HG03432 (cell line): Measurements from ENCODE around the gene DRG1.
"Not testable (repeated sequence)": the region's sequence is repeated elsewhere in the genome, so short reads cannot be mapped to it uniquely, and the experiment has no call there.

ENCODE experiments used
- ATAC-seq: cut with Tn5 transposase; IDR thresholded peaks from one replicate; pipeline ENCODE4 v1.9.1; 2021; ENCODE audit warnings: mild to moderate bottlenecking, moderate library complexity; ENCODE audit not compliant: unreplicated experiment

Gene DRG1

DNA sequence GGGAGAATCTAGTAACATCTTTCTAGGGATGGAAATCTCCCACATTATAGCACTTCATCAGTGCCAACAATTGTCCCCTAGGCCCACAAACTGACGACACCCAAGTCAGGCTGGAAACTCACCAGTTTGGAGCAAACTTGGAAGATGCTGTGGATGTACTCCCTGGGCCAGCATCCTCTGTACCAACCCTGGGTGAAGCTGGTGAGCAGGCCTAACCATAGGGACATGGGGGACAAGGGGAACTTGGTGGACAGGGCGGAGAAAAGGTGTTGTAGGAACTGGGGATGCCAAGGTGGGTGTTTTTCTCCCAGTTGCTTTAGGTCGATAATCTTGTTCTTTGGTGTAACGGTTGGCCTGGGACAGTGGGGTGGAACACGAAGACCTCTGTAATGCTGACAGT, 42.2 kb downstream of the DRG1 start:
- no peak for ATAC-seq

DNA sequence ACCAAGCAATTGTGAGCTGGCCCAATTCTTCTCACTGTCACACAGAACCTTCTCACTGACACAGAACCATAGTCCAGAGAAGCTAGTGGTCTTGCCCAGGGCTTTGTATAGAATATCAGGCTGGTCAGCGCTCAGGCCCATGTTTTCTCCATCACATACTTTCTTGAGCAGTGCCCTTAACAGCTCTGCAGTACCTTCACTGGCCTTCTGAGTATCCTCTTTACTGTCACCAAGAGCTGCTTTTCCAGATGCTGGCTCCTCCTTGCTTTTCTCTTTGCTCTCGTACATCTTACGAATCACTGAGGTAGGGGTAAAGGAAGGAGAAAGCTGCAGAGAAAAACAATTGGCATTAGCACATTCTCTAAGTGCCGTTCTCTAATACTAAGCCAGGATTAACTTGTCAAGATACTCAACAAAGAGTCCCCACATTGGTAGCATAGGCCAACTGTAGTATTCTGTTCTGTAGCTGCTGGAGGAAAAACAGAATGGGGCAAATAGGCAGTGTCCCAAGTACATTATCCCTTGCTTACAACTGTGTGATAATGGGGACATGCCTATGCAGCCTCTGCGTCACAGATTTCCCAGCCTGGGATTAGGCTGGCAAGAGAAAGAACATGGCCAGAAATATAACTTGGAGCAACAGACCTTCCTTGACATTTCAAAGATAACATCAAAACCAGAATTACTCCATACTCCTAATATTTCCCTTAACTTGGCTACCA, 43.5 kb downstream of the DRG1 start:
- ATAC-seq, result no peak

DNA sequence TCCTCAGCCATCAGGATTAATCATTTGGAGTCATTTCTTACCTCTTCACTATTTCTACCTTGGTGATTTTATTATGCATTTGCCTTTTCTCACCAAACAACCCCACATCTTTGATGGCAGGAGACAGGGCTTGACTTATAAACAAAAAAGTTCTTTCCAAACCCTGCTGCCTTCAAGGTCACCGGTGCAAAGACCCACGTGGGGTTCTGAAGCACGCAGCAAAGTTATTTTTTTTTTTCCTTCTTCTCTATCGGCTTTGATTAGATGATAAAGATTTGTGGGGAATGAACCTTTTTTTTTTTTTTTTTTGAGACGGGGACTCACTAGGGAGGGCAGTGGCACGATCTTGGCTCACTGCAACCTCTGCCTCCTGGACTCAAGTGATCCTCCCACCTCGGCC, 44.1 kb downstream of the DRG1 start:
- ATAC-seq, result no peak

DNA sequence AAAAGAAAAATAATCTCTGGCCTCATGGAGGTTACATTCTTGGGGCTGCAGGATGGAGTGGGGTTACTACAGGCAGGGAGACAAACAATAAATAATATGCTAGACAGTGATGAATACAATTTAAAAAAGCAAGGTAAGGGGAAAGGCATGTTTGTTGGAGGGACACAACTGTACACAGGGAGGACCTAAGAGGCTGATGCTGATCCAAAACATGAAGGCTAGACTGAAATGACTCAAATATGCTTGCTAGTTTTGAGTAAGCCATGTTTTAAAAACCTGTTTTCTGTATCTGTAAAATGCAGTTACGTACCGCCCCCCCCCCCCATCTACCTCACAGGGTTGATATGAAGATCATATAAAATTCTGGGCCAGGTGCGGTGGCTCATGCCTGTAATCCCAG, 46.2 kb downstream of the DRG1 start:
- no peak for ATAC-seq

DNA sequence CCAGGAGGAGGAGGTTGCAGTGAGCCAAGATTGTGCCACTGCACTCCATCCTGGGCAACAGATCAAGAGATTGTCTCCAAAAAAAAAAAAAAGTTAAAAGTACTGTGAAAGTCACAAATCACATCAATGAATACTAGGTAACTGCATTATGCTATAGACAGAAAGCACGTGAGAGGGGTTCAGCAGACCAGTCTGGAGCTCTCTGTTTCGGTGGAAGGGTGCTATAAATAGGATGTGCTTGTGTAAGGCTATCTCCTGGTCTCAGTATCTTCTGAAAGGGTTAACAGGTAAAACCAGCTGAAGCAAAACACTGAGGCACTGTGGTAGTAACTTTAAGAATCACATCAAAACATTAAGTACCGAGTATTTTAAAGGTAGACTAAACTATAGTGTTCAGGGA, 46.8 kb downstream of the DRG1 start:
- no peak for ATAC-seq

DNA sequence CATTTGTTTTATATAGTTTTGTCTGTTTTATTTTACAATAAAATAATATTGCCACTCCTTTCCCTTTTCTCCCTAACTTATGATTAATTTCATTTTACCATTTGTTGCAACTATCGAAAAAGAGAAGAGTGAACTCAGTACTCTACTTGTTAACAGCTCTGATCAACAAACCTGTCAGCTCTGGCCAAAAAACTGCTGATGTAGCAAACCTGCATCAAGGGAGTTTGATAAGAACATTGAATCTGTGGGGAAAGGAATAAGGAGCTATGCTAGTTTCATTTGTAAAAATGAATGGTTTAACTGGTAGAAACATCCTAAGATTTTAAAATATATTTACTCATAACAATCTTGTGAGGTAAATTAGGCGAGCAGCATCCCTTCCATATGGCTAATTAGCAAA, 47.4 kb downstream of the DRG1 start:
- ATAC-seq, result no peak

DNA sequence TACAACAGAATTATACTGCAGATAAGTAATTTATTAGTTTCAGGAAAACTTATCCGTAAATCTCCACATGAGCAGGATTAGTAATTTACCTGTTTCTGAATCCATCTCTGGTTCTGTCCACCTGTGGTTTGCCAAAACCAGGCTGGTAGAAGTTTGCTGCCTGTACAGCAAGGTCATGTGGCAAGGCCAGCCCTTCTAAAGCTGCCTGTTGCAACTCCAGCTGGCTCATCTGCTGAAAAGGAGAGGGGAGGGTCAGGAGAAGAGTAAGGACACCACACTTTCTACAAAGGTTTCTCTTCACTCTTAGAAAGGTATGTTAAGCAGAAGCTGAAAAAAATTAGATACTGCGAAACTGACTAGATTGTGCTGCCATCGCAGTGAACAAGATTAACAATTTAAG, 47.9 kb downstream of the DRG1 start:
- ATAC-seq, result no peak

DNA sequence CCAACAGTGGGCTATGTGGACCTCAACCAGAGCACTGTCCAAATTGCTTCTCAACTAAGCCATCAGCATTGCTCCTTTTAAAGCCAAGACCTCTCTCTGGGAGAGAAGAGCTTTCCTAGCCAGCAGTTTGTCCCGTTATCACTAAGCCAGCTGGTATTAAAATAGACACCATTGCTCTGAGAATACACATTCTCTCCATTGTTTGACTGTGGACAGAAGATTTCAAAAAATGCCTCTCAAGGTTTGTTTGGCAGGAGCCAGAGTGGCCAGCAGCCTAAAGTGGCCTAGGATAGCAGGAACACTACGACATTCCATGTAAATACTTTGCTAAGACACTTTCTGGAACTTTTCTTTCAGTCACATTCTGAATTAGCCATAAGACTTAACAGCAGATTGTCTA, 49.0 kb downstream of the DRG1 start:
- no peak for ATAC-seq

DNA sequence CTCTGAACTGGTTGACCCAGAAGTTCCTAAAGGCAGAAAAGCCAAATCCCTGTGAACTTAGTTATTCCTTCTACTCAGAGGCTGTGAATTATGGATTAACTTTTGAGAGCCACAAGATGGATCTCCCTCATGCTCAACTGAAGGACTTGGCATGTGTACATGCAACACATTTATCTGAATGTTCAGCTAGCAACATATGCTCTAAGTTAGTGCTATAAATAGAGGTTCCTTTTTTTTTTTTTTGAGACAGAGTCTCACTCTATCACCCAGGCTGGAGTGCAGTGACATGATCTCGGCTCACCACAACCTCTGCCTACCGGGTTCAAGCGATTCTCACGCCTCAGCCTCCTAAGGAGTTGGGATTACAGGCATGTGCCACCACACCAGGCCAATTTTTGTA, 50.1 kb downstream of the DRG1 start:
- ATAC-seq, result no peak

DNA sequence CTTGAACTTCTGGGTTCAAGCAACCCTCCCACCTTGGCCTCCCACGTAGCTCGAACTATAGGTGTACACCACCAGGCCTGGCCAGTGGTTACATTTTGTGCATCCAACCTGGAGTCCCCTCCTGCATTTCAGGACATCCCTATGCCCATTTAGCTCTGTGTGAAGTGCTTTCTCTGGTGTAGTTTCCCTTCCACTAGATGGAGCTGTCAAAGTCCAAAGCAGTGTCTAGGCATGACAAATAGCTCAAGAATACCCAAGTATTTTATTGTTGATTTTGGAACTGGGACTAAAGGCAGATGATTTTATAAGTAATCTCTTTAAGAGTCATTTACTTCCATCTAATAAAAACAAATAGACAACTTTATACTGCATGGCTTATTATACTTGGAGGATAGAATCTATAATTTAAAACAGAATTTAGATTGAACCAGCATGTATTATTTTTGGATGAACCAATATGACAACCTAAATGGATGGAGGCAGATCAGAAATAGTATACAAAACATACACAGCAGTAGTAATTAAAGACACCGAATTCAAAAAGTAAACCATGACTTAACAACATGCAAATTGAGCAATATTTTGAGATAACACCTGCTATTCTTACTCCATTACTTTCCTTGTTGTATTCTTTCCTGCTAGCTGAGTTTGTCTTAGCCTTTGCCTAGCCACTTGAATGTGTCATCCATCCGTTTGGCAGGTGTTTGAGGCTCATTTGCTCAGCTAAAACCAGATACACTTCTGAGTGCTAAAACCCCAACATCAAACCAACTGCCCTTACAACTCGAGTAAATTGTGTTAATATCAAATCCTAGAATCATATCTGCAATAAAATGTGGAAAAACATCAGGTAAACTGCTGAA, 52.5 kb downstream of the DRG1 start:
- no peak for ATAC-seq

DNA sequence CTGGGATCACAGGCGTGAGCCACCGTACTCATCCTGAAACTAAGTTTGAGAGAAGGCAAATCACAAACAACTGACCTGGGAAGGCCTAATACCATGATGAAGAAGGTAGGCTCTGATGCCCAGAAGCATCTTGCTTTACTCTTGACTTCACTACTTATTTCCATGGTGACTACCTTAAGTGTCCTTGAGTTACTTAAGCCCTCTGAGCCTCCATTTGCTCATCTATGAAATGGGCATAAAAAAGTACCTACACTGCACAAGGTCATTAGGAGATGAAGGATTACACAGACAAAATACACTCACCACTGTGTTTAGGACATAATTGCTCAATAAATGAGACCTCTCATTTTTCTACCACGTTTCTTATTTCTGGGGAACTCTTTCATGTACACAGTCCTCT, 62.3 kb downstream of the DRG1 start:
- ATAC-seq, result no peak

DNA sequence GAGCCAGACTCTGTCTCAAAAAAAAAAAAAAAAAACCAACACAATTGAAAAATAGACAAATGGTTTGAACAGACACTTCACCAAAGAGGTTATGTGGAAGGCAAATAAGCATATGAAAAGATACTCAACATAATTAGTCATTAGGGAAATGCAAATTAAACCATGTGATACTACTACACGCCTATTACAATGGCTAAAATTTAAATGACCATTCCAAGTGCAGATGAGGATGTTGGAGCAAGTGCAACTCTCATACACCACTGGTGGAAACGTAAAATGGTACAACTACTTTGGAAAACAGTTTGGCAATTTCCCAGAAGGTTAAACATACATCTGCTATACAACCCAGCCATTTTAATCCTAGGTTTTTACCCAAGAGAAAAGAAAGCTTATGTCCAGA, 65.9 kb downstream of the DRG1 start:
- ATAC-seq, result no peak

DNA sequence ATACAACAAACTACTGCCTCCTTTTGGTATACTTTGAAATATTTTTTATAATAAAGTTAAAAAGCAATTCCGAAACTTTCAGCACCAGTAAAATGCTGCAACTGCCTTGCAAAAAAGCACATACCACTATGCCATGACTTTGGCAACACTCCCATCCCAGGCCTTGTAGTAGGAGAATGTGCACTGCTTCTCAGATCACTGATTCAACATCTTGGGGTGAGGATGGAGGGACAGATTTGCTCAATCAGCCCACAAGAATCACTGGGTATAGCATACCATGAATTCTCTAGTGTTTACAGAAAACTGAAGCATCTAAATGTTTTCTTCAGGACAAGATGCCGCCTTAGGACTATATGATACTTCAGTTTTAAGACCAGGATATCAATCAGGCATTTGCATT, 75.3 kb downstream of the DRG1 start:
- no peak for ATAC-seq

DNA sequence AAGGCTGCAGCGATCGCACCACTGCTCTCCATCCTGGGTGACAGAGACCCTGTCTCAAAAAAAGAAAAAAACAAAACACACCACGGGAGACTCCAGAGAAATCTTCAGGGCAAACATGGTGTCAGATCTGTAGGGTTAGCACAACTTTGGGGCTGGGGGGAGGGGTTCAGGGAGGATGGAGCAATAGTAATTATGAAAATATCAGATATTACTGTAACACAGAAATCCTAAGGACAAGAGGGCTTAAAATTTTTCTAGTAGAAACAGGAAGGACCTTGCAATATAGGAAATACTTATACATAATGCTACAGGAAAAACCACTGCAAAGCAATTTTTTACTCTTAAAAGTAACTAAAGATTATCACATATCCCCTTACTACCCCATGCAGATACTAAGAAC, 76.4 kb downstream of the DRG1 start:
- no peak for ATAC-seq

DNA sequence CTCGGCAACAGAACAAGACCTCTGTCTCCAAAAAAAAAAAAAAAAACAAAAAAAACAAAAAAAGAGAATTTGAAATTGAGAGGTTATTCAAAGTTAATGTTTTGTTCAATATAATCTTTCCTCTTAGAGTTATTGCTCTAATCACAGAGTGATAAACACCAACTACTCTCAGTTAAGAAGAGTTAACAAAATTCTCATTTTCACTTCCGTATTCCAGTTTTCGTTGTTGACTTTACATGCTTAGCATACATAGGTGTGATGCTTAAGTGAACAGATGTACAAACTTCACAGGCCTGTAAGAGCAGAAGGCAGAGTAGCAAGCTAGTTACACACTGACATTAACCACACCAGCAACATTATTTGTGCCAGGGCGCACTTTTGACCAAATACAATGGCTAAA, 77.9 kb downstream of the DRG1 start:
- ATAC-seq, result peak; percentile 60

DNA sequence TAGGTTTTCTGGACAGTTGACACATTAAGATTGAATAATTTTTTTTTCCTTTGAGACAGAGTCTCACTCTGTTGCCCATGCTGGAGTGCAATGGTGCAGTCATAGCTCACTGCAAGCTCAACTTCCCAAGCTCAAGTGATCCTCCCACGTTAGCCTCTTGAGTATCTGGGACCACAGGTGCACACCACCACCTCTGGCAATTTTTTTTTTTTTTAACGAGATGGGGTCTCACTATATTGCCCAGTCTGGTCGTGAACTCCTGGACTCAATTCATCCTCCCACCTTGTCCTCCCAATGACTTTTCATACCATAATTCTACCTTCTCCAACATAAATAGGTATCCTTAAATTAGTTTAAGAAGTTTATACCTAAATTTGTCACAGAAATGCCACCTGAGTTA, 81.7 kb downstream of the DRG1 start:
- ATAC-seq, result no peak

DNA sequence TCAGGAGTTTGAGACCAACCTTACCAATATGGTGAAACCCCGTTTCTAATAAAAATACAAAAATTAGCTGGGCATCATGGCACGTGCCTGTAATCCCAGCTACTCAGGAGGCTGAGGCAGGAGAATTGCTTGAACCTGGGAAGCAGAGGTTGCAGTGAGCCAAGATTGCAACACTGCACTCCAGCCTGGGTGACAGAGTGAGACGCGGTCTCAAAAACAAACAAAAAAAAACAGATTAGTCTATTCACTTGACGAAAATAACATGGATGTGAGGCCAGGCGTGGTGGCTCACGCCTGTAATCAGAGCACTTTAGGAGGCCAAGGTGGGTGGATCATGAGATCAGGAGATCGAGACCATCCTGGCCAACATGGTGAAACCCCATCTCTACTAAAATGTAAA, 83.1 kb downstream of the DRG1 start:
- not testable (repeated sequence) for ATAC-seq
